Astrocyte (in vitro differentiated cells and primary cell): ENCODE results near the gene PJA1. TPM values are rescaled to one million over a fixed set of nuclear protein-coding genes. Genes with fewer than 3 reads are reported as not detected.

Experiments used
- DNase-seq: peaks from one replicate; pipeline ENCODE4 v3.0.0-alpha.2; 2010; ENCODE audit warnings: low read depth
- FAIRE-seq: peaks from 2 replicates; lab custom pipeline; 2011; peaks lifted over from hg19 to GRCh38; lab: Jason Lieb, UNC
- H2AFZ ChIP-seq: 2 replicates; pipeline ENCODE4 v1.6.0; 2012; ENCODE audit warnings: low read depth, low read length, inconsistent platforms
- H3K27ac ChIP-seq: 2 replicates; pipeline ENCODE4 v1.5.1; 2011; ENCODE audit warnings: low read depth, low read length, inconsistent platforms
- H3K27me3 ChIP-seq: 2 replicates; pipeline ENCODE4 v1.6.0; 2011; ENCODE audit warnings: low read length, inconsistent platforms; ENCODE audit not compliant: insufficient read depth
- H3K36me3 ChIP-seq: 2 replicates; pipeline ENCODE4 v1.5.1; 2011; ENCODE audit warnings: low read length, inconsistent platforms; ENCODE audit not compliant: insufficient read depth
- H3K4me1 ChIP-seq: 2 replicates; pipeline ENCODE4 v1.5.1; 2011; ENCODE audit warnings: low read length, inconsistent platforms; ENCODE audit not compliant: insufficient read depth
- H3K4me2 ChIP-seq: 2 replicates; pipeline ENCODE4 v1.6.0; 2012; ENCODE audit warnings: low read length, inconsistent platforms
- H3K4me3 ChIP-seq: 2 replicates; pipeline ENCODE4 v1.5.1; 2011; ENCODE audit warnings: low read depth, mild to moderate bottlenecking, low read length, inconsistent platforms; ENCODE audit not compliant: insufficient read depth
- H3K79me2 ChIP-seq: 2 replicates; pipeline ENCODE4 v1.6.0; 2012; ENCODE audit warnings: mild to moderate bottlenecking, low read length, inconsistent platforms; ENCODE audit not compliant: insufficient read depth
- H3K9ac ChIP-seq: 2 replicates; pipeline ENCODE4 v1.6.0; 2012; ENCODE audit warnings: mild to moderate bottlenecking, low read length, inconsistent platforms
- H3K9me3 ChIP-seq: 2 replicates; pipeline ENCODE4 v1.5.1; 2012; ENCODE audit warnings: low read depth, mild to moderate bottlenecking, low read length, inconsistent platforms; ENCODE audit not compliant: insufficient read depth
- H4K20me1 ChIP-seq: 2 replicates; pipeline ENCODE4 v1.6.0; 2012; ENCODE audit warnings: low read length, inconsistent platforms; ENCODE audit not compliant: insufficient read depth
- H3K27ac Mint-ChIP-seq: one replicate; pipeline ENCODE4 v1.8.0; 2021; ENCODE audit warnings: mild to moderate bottlenecking, mixed read lengths; ENCODE audit not compliant: unreplicated experiment
- H3K27me3 Mint-ChIP-seq: one replicate; pipeline ENCODE4 v1.8.0; 2021; ENCODE audit warnings: low read depth, mixed read lengths; ENCODE audit not compliant: unreplicated experiment
- H3K36me3 Mint-ChIP-seq: one replicate; pipeline ENCODE4 v1.8.0; 2021; ENCODE audit warnings: low read depth, mixed read lengths; ENCODE audit not compliant: unreplicated experiment
- H3K4me1 Mint-ChIP-seq: one replicate; pipeline ENCODE4 v1.8.0; 2021; ENCODE audit warnings: low read depth, mixed read lengths; ENCODE audit not compliant: unreplicated experiment
- H3K4me3 Mint-ChIP-seq: one replicate; pipeline ENCODE4 v1.8.0; 2021; ENCODE audit warnings: mild to moderate bottlenecking, moderate library complexity, mixed read lengths; ENCODE audit not compliant: unreplicated experiment
- H3K9me3 Mint-ChIP-seq: one replicate; pipeline ENCODE4 v1.8.0; 2021; ENCODE audit warnings: mild to moderate bottlenecking, mixed read lengths; ENCODE audit not compliant: unreplicated experiment
- CTCF ChIP-seq: IDR thresholded peaks from 2 replicates; pipeline ENCODE4 v1.5.1; 2011; ENCODE audit warnings: low read depth, mild to moderate bottlenecking, inconsistent platforms, low read length, moderate library complexity; ENCODE audit not compliant: insufficient read depth
- EZH2 ChIP-seq: IDR thresholded peaks from 2 replicates; pipeline ENCODE4 v1.6.1; 2012; ENCODE audit warnings: mild to moderate bottlenecking, low read length, inconsistent platforms; ENCODE audit not compliant: insufficient read depth
- total RNA-seq: library from RNA; stranded (reverse); gene quantifications from 2 replicates; pipeline ENCODE4 v1.2.1, GENCODE V29; 2021

Gene PJA1
- total RNA-seq, 1 donor from 2014 or later: 28.9 TPM

GRCh38 chrX:69149466-69150280 is 15.6 kb downstream of the PJA1 start:
- Histone ChIP-seq H3K27ac (no peak overlapping the region), H3K9ac (no peak overlapping the region), H4K20me1 (no peaks in the 10 kb centered on the region), H3K4me1 (peaks cover 3% of the 10 kb centered on the region), H3K4me3 (no peak overlapping the region), H3K36me3 (no peaks in the 10 kb centered on the region), H3K9me3 (no peaks in the 10 kb centered on the region), H3K4me2 (no peak overlapping the region), H2AFZ (no peak overlapping the region), H3K27me3 (no peaks in the 10 kb centered on the region), H3K79me2 (no peaks in the 10 kb centered on the region)
- FAIRE-seq: peak; percentile 45
- Mint-ChIP-seq H3K4me1 (peaks cover 3% of the 10 kb centered on the region), H3K27ac (no peak overlapping the region), H3K27me3 (peaks cover 2% of the 10 kb centered on the region), H3K9me3 (no peaks in the 10 kb centered on the region), H3K4me3 (peak overlapping the region; percentile 62), H3K36me3 (no peaks in the 10 kb centered on the region)
- no peak for DNase-seq
- TF ChIP-seq CTCF: no peak
- no peak for TF ChIP-seq EZH2

DNA sequence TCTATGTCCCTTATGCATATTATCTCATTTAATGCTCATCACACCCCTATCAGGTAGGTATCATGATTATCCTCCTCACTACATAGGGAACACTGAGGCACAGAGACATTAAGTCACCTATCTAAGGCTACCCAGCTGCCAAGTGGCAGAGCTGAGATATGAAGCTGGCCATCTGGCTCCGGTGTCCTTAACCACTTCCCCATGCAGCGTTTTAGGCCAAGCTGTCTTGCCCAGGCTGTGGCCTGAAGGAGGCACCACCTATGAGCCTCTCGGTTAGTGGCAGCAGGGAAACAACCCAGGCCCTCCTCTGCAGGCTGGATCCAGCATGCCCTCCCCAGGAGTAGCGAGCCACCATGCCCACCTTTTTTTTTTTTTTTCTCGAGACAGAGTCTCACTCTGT is 16.3 kb downstream of the PJA1 start:
- no peak for DNase-seq
- H3K4me2 ChIP-seq: no peak overlapping the region
- Mint-ChIP-seq H3K4me1 (peaks cover 3% of the 10 kb centered on the region), H3K4me3 (no peak overlapping the region), H3K36me3 (no peaks in the 10 kb centered on the region), H3K9me3 (no peaks in the 10 kb centered on the region), H3K27me3 (peaks cover 2% of the 10 kb centered on the region), H3K27ac (no peak overlapping the region)
- no peaks in the 10 kb centered on the region for H3K79me2 ChIP-seq
- H3K27ac ChIP-seq: no peak overlapping the region
- peaks cover 3% of the 10 kb centered on the region for H3K4me1 ChIP-seq
- H4K20me1 ChIP-seq: no peaks in the 10 kb centered on the region
- no peak overlapping the region for H3K9ac ChIP-seq
- no peak overlapping the region for H3K4me3 ChIP-seq
- H2AFZ ChIP-seq: no peak overlapping the region
- H3K9me3 ChIP-seq: no peaks in the 10 kb centered on the region
- H3K27me3 ChIP-seq: no peaks in the 10 kb centered on the region
- no peaks in the 10 kb centered on the region for H3K36me3 ChIP-seq
- TF ChIP-seq EZH2: no peak
- TF ChIP-seq CTCF: no peak
- no peak for FAIRE-seq

DNA sequence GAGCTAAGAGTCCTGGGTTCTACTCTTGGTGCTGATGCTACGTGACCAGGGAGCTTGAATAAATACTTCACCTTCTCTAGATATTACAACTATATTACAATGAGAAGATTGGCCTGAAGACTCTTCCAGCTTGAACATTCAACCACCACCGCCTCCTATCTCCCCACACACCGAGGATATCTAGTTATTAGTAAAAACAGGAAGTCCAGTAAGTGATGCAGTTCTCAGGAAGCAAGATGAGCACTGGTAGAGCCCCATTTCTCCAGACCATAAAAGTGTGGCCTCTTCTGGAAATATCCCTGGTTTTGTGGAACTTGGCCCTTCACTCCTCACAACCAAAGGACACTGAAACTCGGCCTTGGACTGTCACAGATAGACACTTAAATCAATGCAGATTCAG is 18.5 kb downstream of the PJA1 start:
- Histone ChIP-seq H3K36me3 (no peaks in the 10 kb centered on the region), H3K4me3 (no peak overlapping the region), H4K20me1 (no peaks in the 10 kb centered on the region), H3K9me3 (no peaks in the 10 kb centered on the region), H3K27me3 (no peaks in the 10 kb centered on the region), H3K4me2 (no peak overlapping the region), H2AFZ (no peak overlapping the region), H3K27ac (no peak overlapping the region), H3K9ac (no peak overlapping the region), H3K79me2 (no peaks in the 10 kb centered on the region), H3K4me1 (peaks cover 3% of the 10 kb centered on the region)
- DNase-seq (no peak), FAIRE-seq (peak; percentile 80)
- Mint-ChIP-seq H3K27ac (no peak overlapping the region), H3K36me3 (no peaks in the 10 kb centered on the region), H3K4me3 (no peak overlapping the region), H3K27me3 (peaks cover 2% of the 10 kb centered on the region), H3K9me3 (no peaks in the 10 kb centered on the region), H3K4me1 (peaks cover 3% of the 10 kb centered on the region)
- no peak for TF ChIP-seq CTCF
- TF ChIP-seq EZH2: no peak
